ENCODE measurements around the gene CCL2. TPM values are rescaled to one million over a fixed set of nuclear protein-coding genes. Genes with fewer than 3 reads are reported as not detected.

The CCL2 gene
- total RNA-seq, 1 experiment from 2014 or later, result not detected

GRCh38 chr17:34222722-34223497 lies 32.2 kb upstream of the CCL2 start (continued):
- TF ChIP-seq POLR2AphosphoS5 (IDR thresholded peaks at IDR 0.05; ENCODE audit: low read depth, low read length) (no peak), EZH2phosphoT487 (IDR thresholded peaks at IDR 0.05; ENCODE audit: borderline replicate concordance) (no peak), TCF7L2 (IDR thresholded peaks at IDR 0.05; ENCODE audit: borderline replicate concordance, extremely low read depth, insufficient read depth, insufficient read length) (no peak), MAX (IDR thresholded peaks at IDR 0.05) (no peak), ZFX (IDR thresholded peaks at IDR 0.05) (no peak), SRF (IDR thresholded peaks at IDR 0.05; ENCODE audit: low read depth) (no peak), CTCF (IDR thresholded peaks at IDR 0.05 in 2 of 3, conservative IDR thresholded peaks at IDR 0.05 in 1 of 3; ENCODE audit: borderline replicate concordance in 1 of 3, insufficient read depth in 1 of 3, low read depth in 2 of 3, low read length in 2 of 3) (no peak)

GRCh38 chr17:34225046-34225445 lies 30.0 kb upstream of the CCL2 start:
- H4K20me1 ChIP-seq (ENCODE audit: insufficient read depth), result no peaks in the 10 kb centered on the region
- intact Hi-C loops (cut with micrococcal nuclease), result no loop called here
- H3K4me1 ChIP-seq (ENCODE audit: control insufficient read depth in 1 of 2, insufficient read depth in 2 of 2, low read length in 2 of 2), result no peaks in the 10 kb centered on the region
- H3K4me3 ChIP-seq (replicated peaks in 1 of 2; ENCODE audit: low read depth in 1 of 2, low read length in 2 of 2), result no peak overlapping the region
- no peak overlapping the region for H3K27ac ChIP-seq (ENCODE audit: low read depth, low read length)
- ATAC-seq (no peak), DNase-seq (ENCODE audit: low read depth, low spot score) (no peak)
- H2AFZ ChIP-seq (ENCODE audit: low read depth, low read length, poor library complexity, severe bottlenecking), result no peak overlapping the region
- TF ChIP-seq SRF (IDR thresholded peaks at IDR 0.05; ENCODE audit: low read depth) (no peak), POLR2A (IDR thresholded peaks at IDR 0.05; ENCODE audit: borderline replicate concordance, extremely low read depth, insufficient read depth, insufficient read length) (no peak), ELF1 (IDR thresholded peaks at IDR 0.05; ENCODE audit: borderline replicate concordance, low read depth) (no peak), JUND (IDR thresholded peaks at IDR 0.05) (no peak)
- ChIA-PET RAD21 (ENCODE audit: low non-redundant PET in 1 of 2, low total read pairs in 2 of 2, uncharacterized antibody in 2 of 2, unreplicated experiment in 2 of 2) (no interaction called here), CTCF (no interaction called here), POLR2A (no interaction called here)
- no peaks in the 10 kb centered on the region for H3K27me3 ChIP-seq (ENCODE audit: insufficient read depth, low read length)
- H3K9ac ChIP-seq (ENCODE audit: low read length), result no peak overlapping the region
- H3K4me2 ChIP-seq (ENCODE audit: low read length), result no peak overlapping the region
- no peaks in the 10 kb centered on the region for H3K36me3 ChIP-seq (ENCODE audit: control insufficient read depth in 1 of 2, insufficient read depth in 2 of 2, low read length in 2 of 2)
- BruUV-seq (replicated peaks), result no TSS peak
- H3K9me3 ChIP-seq (ENCODE audit: control insufficient read depth in 1 of 2, insufficient read depth in 1 of 2, low read depth in 1 of 2, low read length in 2 of 2), result peaks cover 0 to 9% of the 10 kb centered on the region in 2 experiments; a peak in 1 of 4 replicates
- no peaks in the 10 kb centered on the region for H3K9me2 ChIP-seq (ENCODE audit: insufficient read depth)
- no peaks in the 10 kb centered on the region for H3K79me2 ChIP-seq (ENCODE audit: insufficient read depth, low read length)

Measured in HCT116 (cell line).